ENCODE data around the gene CELF4.

CELF4 gene

DNA sequence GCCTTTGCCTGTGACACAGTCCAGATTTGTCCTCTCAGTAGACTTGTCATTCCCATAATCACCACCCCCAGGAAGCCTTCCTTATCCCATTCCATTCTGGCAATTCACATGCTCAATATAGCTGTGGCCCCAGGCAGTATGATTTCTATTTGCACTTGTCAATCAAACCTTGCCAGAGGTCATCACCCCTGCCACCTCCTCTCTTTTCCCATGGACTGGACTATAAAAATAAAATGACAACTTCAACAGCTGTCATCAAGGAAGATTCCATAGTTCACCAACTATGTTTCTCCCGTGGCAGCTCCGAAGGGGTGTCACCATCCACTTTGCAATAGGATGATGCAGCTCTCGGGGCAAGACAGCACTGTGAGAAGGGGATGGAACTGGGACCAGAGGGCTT lies 255.7 kb downstream of the CELF4 start:
- H3K27ac ChIP-seq (ENCODE audit: low read length), result no peak overlapping the region
- H3K4me3 ChIP-seq (ENCODE audit: low read length), result no peak overlapping the region
- H3K9me3 ChIP-seq (ENCODE audit: insufficient read depth, low read depth, low read length), result no peaks in the 10 kb centered on the region
- H3K36me3 ChIP-seq (ENCODE audit: insufficient read depth, low read depth, low read length), result no peaks in the 10 kb centered on the region
- H3K9ac ChIP-seq (ENCODE audit: low read depth, low read length), result no peak overlapping the region
- H3K4me1 ChIP-seq (ENCODE audit: insufficient read depth, low read length), result no peaks in the 10 kb centered on the region
- H3K27me3 ChIP-seq (ENCODE audit: insufficient read depth, low read length), result no peaks in the 10 kb centered on the region

DNA sequence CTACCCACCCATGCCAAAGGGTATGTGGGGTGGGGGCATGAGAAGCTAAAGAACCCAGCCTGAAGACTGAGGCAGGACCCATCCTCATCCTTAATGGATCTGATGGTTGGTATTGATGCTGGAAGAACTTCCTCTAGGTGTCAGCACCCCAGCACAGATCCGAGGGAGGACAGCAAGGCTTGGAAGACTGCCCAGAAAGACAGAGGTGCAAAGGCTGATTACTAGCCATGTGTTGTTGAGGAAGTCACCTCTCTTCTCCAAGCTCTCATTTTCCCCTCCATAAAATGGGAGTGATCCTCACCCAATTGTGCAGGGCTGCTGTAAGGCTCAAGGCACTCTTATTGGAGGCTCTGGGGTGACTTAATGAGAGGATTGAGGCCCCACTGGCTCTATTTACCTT lies 256.5 kb downstream of the CELF4 start:
- no peak overlapping the region for H3K9ac ChIP-seq (ENCODE audit: low read depth, low read length)

DNA sequence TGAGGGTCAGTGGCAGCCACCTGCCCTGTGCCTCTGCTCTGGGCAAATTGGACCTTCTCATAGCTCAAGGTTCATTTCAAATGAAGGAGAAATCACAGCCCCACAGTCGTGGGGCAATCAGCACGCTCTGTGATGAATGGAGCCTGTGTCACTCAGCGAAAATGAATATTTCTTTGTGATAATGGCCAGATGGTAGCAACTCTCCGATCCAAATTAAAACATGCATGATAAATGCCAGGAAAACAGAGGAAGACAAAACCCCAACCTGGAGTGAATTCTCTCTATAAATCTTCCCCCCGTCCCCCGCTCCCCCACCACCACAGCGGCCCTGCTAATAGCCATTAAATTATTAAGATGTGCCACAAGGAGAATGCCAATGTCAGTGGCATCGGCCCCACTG lies 258.4 kb downstream of the CELF4 start:
- no peaks in the 10 kb centered on the region for H3K36me3 ChIP-seq (ENCODE audit: insufficient read depth, low read depth, low read length)

More for the DNA sequence above, 256.5 kb downstream of the CELF4 start:
- no peak overlapping the region for H3K27ac ChIP-seq (ENCODE audit: low read length)
- no peaks in the 10 kb centered on the region for H3K36me3 ChIP-seq (ENCODE audit: insufficient read depth, low read depth, low read length)
- H3K27me3 ChIP-seq (ENCODE audit: insufficient read depth, low read length), result no peaks in the 10 kb centered on the region
- no peaks in the 10 kb centered on the region for H3K9me3 ChIP-seq (ENCODE audit: insufficient read depth, low read depth, low read length)
- no peaks in the 10 kb centered on the region for H3K4me1 ChIP-seq (ENCODE audit: insufficient read depth, low read length)
- H3K4me3 ChIP-seq (ENCODE audit: low read length), result no peak overlapping the region

DNA sequence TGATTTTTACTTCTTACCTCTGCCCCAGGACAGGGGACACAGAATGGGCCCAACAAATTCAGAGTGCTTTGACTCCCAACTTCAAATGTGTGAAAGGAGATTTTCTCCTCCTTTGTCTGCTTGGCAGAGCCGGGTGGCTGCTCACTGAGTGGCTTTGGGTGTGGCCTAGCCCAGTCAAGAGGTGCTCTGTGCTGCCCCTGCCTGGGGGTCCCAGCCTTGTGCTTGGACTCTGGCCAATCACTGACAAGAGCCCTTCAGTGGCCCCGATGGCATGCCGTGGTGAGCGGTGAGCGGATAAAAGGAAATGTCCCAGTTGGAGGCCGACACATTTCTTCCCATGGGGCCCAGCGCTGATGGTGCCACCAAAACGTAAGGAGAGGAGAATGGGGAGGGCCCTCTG lies 259.2 kb downstream of the CELF4 start:
- no peak overlapping the region for H3K4me3 ChIP-seq (ENCODE audit: low read length)
- no peaks in the 10 kb centered on the region for H3K4me1 ChIP-seq (ENCODE audit: insufficient read depth, low read length)
- H3K9ac ChIP-seq (ENCODE audit: low read depth, low read length), result no peak overlapping the region
- H3K36me3 ChIP-seq (ENCODE audit: insufficient read depth, low read depth, low read length), result no peaks in the 10 kb centered on the region
- no peak overlapping the region for H3K27ac ChIP-seq (ENCODE audit: low read length)
- no peaks in the 10 kb centered on the region for H3K9me3 ChIP-seq (ENCODE audit: insufficient read depth, low read depth, low read length)
- H3K27me3 ChIP-seq (ENCODE audit: insufficient read depth, low read length), result no peaks in the 10 kb centered on the region

More for the DNA sequence above, 258.4 kb downstream of the CELF4 start:
- Histone ChIP-seq H3K27me3 (ENCODE audit: insufficient read depth, low read length) (no peaks in the 10 kb centered on the region), H3K9me3 (ENCODE audit: insufficient read depth, low read depth, low read length) (no peaks in the 10 kb centered on the region), H3K4me1 (ENCODE audit: insufficient read depth, low read length) (no peaks in the 10 kb centered on the region), H3K4me3 (ENCODE audit: low read length) (no peak overlapping the region), H3K27ac (ENCODE audit: low read length) (no peak overlapping the region), H3K9ac (ENCODE audit: low read depth, low read length) (no peak overlapping the region)

DNA sequence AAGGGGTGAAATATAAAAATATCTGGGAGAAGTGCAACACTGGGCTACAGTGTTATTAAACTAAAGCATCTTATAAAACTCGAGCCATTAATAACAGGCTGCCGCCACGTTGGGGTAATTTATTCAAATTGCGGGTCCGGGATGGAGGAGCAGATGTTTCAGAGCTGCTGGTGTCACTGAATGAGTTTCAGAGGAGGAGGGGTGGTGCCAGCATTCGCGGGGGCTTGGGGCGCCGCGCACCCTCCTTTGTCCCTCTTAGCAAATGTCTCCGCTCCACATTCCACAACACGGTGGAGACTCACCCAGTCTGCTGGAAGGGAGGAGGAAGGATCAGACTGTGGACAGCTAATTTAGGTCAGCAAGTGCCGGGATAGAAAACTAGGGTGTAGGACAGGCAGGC lies 260.5 kb downstream of the CELF4 start:
- H3K9me3 ChIP-seq (ENCODE audit: insufficient read depth, low read depth, low read length), result no peaks in the 10 kb centered on the region

DNA sequence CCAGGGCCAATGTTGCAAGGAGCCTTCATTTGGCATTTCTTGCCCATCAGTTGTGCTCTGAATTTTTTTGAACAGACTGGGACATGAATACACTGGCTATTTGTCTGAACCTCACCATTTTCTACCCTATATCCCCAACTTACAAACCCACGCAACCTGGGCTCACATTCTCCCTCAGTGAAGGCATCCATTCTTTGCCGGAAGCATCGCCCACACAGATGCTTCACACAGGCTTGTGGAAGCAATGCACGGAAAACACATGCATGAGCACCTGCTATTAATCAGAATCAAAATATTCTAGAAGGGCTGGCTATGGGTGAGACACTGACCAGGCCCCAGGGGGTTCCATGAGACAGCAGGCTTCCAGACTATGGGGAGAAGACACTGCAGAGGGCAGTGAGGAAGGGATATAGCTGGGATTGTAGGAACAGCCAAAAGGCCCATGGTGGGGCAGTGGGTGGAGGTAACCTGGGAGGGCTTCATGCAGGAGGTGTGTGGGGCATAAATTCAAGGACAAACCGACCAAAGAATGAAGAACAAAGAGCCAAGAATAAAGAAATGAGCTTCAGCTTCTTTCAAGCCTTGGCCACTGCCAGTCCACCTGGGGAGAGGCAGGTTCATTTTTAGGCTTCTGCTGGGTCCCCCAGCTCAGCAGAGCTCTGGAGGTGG lies 261.5 kb downstream of the CELF4 start:
- Histone ChIP-seq H3K36me3 (ENCODE audit: insufficient read depth, low read depth, low read length) (no peaks in the 10 kb centered on the region), H3K27ac (ENCODE audit: low read length) (no peak overlapping the region), H3K4me3 (ENCODE audit: low read length) (no peak overlapping the region), H3K9me3 (ENCODE audit: insufficient read depth, low read depth, low read length) (no peaks in the 10 kb centered on the region), H3K9ac (ENCODE audit: low read depth, low read length) (no peak overlapping the region), H3K4me1 (ENCODE audit: insufficient read depth, low read length) (no peaks in the 10 kb centered on the region), H3K27me3 (ENCODE audit: insufficient read depth, low read length) (no peaks in the 10 kb centered on the region; the same call in 1 of the 2 replicates)

More for the DNA sequence above, 260.5 kb downstream of the CELF4 start:
- Histone ChIP-seq H3K36me3 (ENCODE audit: insufficient read depth, low read depth, low read length) (no peaks in the 10 kb centered on the region), H3K27ac (ENCODE audit: low read length) (no peak overlapping the region), H3K27me3 (ENCODE audit: insufficient read depth, low read length) (no peaks in the 10 kb centered on the region; the same call in 1 of the 2 replicates), H3K9ac (ENCODE audit: low read depth, low read length) (no peak overlapping the region), H3K4me1 (ENCODE audit: insufficient read depth, low read length) (no peaks in the 10 kb centered on the region), H3K4me3 (ENCODE audit: low read length) (no peak overlapping the region)

DNA sequence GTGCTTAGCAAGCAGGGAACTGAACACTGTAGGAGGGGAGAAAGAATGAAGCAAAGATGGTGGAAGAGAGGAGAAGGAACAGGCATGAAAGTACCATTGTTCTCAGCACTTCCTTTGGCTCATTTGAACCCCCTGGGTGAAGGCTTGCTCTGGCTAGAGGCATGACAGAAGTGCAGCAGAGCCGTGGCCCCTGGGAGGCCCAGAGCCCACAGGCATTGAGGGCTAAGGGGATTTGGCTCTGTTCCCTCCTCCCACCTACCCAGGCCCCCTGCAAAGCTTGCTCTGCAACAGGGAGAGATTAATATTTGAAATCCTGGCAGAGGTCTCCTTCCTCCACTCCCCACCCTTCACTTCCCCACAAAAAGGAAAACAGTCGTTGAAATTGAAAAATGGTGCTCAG lies 262.6 kb downstream of the CELF4 start:
- Histone ChIP-seq H3K9ac (ENCODE audit: low read depth, low read length) (no peak overlapping the region), H3K36me3 (ENCODE audit: insufficient read depth, low read depth, low read length) (no peaks in the 10 kb centered on the region), H3K4me1 (ENCODE audit: insufficient read depth, low read length) (no peaks in the 10 kb centered on the region), H3K9me3 (ENCODE audit: insufficient read depth, low read depth, low read length) (no peaks in the 10 kb centered on the region), H3K27ac (ENCODE audit: low read length) (no peak overlapping the region), H3K4me3 (ENCODE audit: low read length) (no peak overlapping the region), H3K27me3 (ENCODE audit: insufficient read depth, low read length) (no peaks in the 10 kb centered on the region; the same call in 1 of the 2 replicates)

DNA sequence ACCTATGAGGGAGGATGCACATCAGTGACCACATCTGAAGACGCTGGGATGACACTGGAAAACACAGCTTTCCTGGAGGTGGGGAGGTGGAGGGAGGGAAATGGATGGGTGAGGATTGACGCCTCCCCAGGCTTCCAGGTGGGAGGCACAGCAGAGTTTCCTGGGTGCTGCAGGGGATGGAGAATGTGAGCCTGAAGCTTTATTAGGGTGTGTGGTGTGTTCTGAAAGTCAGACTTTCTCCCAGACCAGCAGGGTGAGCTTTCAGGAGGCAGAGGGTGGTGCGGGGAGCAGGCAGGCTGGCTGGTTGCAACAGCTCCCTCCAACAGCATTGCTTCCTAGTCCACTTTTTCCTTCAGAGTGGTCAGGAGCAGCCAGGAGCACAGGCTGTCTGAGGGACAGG lies 263.1 kb downstream of the CELF4 start:
- no peaks in the 10 kb centered on the region; the same call in 1 of the 2 replicates for H3K27me3 ChIP-seq (ENCODE audit: insufficient read depth, low read length)
- no peak overlapping the region for H3K9ac ChIP-seq (ENCODE audit: low read depth, low read length)
- no peaks in the 10 kb centered on the region for H3K9me3 ChIP-seq (ENCODE audit: insufficient read depth, low read depth, low read length)
- no peaks in the 10 kb centered on the region for H3K36me3 ChIP-seq (ENCODE audit: insufficient read depth, low read depth, low read length)
- no peak overlapping the region for H3K27ac ChIP-seq (ENCODE audit: low read length)
- H3K4me1 ChIP-seq (ENCODE audit: insufficient read depth, low read length), result no peaks in the 10 kb centered on the region
- H3K4me3 ChIP-seq (ENCODE audit: low read length), result no peak overlapping the region

DNA sequence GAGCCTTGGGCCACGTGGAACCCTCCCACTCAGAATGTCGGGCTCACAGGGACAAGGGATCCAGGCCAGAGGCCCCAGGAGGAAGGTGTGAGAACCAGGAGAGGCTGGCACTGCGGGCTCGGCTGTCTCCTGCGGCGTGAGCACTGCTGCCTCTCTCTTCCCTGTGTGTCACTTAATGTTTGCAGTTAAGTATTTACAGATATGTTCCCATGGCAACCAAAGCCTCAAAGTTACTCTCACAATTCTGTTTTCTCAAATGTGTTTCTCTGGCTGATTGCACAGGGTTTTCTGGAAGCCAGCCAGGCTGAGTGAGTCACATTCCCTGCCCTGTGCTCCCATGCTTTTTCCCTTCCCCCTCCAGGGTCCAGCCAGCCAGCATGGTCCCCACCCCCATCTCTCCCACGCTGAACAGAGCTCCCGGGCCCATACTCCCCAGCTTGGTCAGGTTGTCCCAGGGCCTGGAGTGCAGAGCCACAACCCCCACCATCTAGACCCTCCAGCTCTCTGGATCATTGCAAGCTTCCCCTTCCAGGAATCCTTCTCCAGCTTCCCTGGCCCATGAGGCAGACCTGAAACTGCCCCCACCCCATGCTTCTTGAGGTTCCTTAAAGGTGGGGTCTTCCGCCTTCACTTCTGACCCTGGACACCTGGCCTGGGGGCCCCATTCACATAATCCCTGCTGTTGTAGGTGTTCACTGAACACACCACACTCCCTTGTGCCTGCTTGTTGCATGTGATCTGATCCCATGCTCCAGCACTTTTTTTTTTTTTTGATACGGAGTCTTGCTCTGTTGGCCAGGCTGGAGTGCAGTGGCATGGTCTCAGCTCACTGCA lies 265.9 kb downstream of the CELF4 start:
- H3K27me3 ChIP-seq (ENCODE audit: insufficient read depth, low read length), result no peaks in the 10 kb centered on the region; the same call in 1 of the 2 replicates
- no peaks in the 10 kb centered on the region for H3K36me3 ChIP-seq (ENCODE audit: insufficient read depth, low read depth, low read length)
- H3K4me3 ChIP-seq (ENCODE audit: low read length), result no peak overlapping the region
- H3K4me1 ChIP-seq (ENCODE audit: insufficient read depth, low read length), result no peaks in the 10 kb centered on the region
- no peak overlapping the region for H3K9ac ChIP-seq (ENCODE audit: low read depth, low read length)
- H3K9me3 ChIP-seq (ENCODE audit: insufficient read depth, low read depth, low read length), result no peaks in the 10 kb centered on the region
- H3K27ac ChIP-seq (ENCODE audit: low read length), result no peak overlapping the region

DNA sequence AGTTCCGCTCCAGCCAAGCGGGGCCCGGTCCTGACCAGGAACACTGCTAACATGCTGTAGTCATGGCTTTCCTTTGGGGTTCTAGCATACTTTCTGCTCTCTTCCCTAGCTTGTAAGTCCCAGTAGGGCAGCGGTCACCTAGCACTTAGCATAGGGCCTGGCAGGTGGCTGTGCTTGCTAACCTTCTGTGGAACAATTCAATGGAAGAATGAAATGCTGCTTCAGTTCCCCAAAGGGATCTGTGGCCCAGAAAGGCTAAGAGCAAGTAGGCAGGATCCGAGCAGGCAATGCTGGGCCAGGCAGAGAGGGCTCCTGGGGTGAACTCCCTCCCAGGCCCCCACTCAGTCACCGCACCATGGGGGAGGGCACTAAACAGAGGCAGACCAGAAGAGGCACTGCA lies 266.8 kb downstream of the CELF4 start:
- Histone ChIP-seq H3K27me3 (ENCODE audit: insufficient read depth, low read length) (no peaks in the 10 kb centered on the region; the same call in 1 of the 2 replicates), H3K9ac (ENCODE audit: low read depth, low read length) (no peak overlapping the region), H3K36me3 (ENCODE audit: insufficient read depth, low read depth, low read length) (no peaks in the 10 kb centered on the region), H3K4me3 (ENCODE audit: low read length) (no peak overlapping the region), H3K9me3 (ENCODE audit: insufficient read depth, low read depth, low read length) (no peaks in the 10 kb centered on the region), H3K27ac (ENCODE audit: low read length) (no peak overlapping the region), H3K4me1 (ENCODE audit: insufficient read depth, low read length) (no peaks in the 10 kb centered on the region)

DNA sequence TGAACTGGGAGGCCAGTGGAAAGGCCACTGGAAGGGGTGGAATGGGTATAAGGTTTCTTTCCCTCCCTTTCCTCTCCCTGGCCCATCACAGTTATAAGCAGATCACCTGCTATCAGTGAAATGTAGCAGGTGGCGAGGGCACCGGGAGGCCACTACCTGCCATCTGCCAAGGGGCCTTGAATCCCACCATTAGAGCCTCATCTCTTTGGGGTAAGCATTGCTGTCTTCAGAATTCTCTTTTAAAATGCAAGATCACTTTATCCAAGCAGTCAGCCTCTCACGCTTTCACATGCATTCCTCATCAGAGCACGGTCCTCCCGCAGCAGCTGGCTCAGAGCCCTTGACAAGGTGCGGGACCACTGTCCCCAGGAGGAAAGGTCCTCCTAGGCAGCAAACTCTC lies 268.5 kb downstream of the CELF4 start:
- H3K9ac ChIP-seq (ENCODE audit: low read depth, low read length), result no peak overlapping the region
- no peaks in the 10 kb centered on the region; the same call in 1 of the 2 replicates for H3K27me3 ChIP-seq (ENCODE audit: insufficient read depth, low read length)
- no peaks in the 10 kb centered on the region for H3K4me1 ChIP-seq (ENCODE audit: insufficient read depth, low read length)
- H3K27ac ChIP-seq (ENCODE audit: low read length), result no peak overlapping the region
- H3K9me3 ChIP-seq (ENCODE audit: insufficient read depth, low read depth, low read length), result no peaks in the 10 kb centered on the region
- H3K4me3 ChIP-seq (ENCODE audit: low read length), result no peak overlapping the region
- H3K36me3 ChIP-seq (ENCODE audit: insufficient read depth, low read depth, low read length), result no peaks in the 10 kb centered on the region

DNA sequence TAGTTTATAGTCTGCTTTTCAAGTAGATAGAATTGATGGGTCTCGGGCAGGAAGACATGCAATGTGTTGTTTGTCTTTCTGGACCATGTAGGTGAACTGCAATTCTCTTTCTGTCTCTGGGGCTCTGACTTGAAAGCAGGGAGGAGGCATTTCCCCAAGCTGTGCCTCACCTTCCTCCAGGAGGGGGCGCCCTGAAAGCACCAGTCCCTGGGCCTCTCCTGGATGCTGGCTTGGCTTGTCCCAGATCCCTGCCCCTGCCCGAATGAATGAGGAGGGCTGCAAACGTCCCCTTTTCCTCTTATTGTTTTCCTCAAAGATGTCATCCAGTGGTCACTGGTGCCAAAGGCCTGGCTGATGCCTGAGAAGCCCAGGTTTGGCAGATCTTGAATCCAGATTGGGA lies 270.6 kb downstream of the CELF4 start:
- H3K9ac ChIP-seq (ENCODE audit: low read depth, low read length), result no peak overlapping the region; the same call in 1 of the 2 replicates
- no peaks in the 10 kb centered on the region for H3K27me3 ChIP-seq (ENCODE audit: insufficient read depth, low read length)
- no peak overlapping the region for H3K27ac ChIP-seq (ENCODE audit: low read length)
- no peak overlapping the region for H3K4me3 ChIP-seq (ENCODE audit: low read length)
- H3K9me3 ChIP-seq (ENCODE audit: insufficient read depth, low read depth, low read length), result no peaks in the 10 kb centered on the region
- H3K36me3 ChIP-seq (ENCODE audit: insufficient read depth, low read depth, low read length), result no peaks in the 10 kb centered on the region
- H3K4me1 ChIP-seq (ENCODE audit: insufficient read depth, low read length), result no peaks in the 10 kb centered on the region
